Psoas muscle (tissue), 8 donors: ENCODE data around the gene ARL17B. TPM values are rescaled to one million over a fixed set of nuclear protein-coding genes. Genes with fewer than 3 reads are reported as not detected.
"Not testable (repeated sequence)": the region's sequence is repeated elsewhere in the genome, so short reads cannot be mapped to it uniquely, and the experiment has no call there.

Source experiments
- ATAC-seq, 4 donors: fragments of 200-7000 bp; cut with Tn5 transposase; one replicate each; pipeline ENCODE4 v1.9.1; 2020; ENCODE audit warnings: moderate library complexity in 3 of 4, mild to moderate bottlenecking in 2 of 4
- DNase-seq, 2 donors: peaks; one replicate each; pipeline ENCODE4 v3.0.0-alpha.2; 2020
- H3K27ac ChIP-seq: fragments of 200-600 bp; one replicate; pipeline ENCODE4 v1.8.0; 2022
- H3K27me3 ChIP-seq, 3 donors: fragments of 200-600 bp in 1 of 3; one replicate each; pipeline versions ENCODE4 v1.6.1 to v1.8.0; 2013 to 2022; ENCODE audit warnings: low read length in 2 of 3, mild to moderate bottlenecking in 2 of 3, moderate library complexity in 1 of 3; ENCODE audit not compliant: insufficient read depth in 3 of 3
- H3K36me3 ChIP-seq, 2 donors: fragments of 200-600 bp in 1 of 2; one replicate each; pipeline versions ENCODE4 v1.6.1 to v1.8.0; 2013 to 2022; ENCODE audit warnings: low read depth in 1 of 2, mild to moderate bottlenecking in 1 of 2, moderate library complexity in 1 of 2; ENCODE audit not compliant: insufficient read depth in 1 of 2
- H3K4me1 ChIP-seq: fragments of 200-600 bp; one replicate; pipeline ENCODE4 v1.8.0; 2022
- H3K4me3 ChIP-seq: fragments of 200-600 bp; one replicate; pipeline ENCODE4 v1.8.0; 2022; ENCODE audit warnings: mild to moderate bottlenecking
- H3K9me3 ChIP-seq: fragments of 200-600 bp; one replicate; pipeline ENCODE4 v1.8.0; 2022
- WGBS, 3 donors: extraction: QIAGEN DNeasy Blood & Tissue Kit; methylation state at CpG; one replicate each; pipeline versions ENCODE4 v1.1.6 to v1.1.7; 2013; 5-methylcytosine and 5-hydroxymethylcytosine counted together
- intact Hi-C, 2 donors: fragments of 100-400 bp; cut with DNase I; formaldehyde crosslinking; loops; one replicate each; pipeline versions ENCODE4 v1.11.0 to v1.14.2; 2022
- polyA plus RNA-seq, 3 donors: library from polyadenylated mRNA; stranded (reverse); fragments of 200-250 nt; gene quantifications; one replicate each; pipeline ENCODE4 v1.2.3, GENCODE V29; 2013
- total RNA-seq, 4 donors: library from RNA; stranded (reverse); fragmentation: NEBNext Ultra II Directional in 2 of 4; extraction: Animal tissue kit (Norgen Biotek cat#: 25700) in 2 of 4; gene quantifications; one replicate each; pipeline versions ENCODE4 v1.2.1 to v1.2.4, GENCODE V29; 2021 to 2023
- donor health status: healthy with polysubstance abuse.
- donor health status: DM: no; HTN: no; CAD: no; lungs with moderate emphysema.
- donor health status: Bipolar disorder and iron deficiency.
- donor health status: healthy.
- donor health status: DM: yes; HTN: yes; CAD: no.
- donor health status: DM: no; HTN: no; CAD: no.
- donor health status: DM: no; HTN: no; CAD: no.
- donor health status: DM: yes; HTN: yes; CAD: no.

ARL17B gene
- total and polyA plus RNA-seq, 7 donors = 3.8 to 27.1 (median 8.5) TPM

DNA sequence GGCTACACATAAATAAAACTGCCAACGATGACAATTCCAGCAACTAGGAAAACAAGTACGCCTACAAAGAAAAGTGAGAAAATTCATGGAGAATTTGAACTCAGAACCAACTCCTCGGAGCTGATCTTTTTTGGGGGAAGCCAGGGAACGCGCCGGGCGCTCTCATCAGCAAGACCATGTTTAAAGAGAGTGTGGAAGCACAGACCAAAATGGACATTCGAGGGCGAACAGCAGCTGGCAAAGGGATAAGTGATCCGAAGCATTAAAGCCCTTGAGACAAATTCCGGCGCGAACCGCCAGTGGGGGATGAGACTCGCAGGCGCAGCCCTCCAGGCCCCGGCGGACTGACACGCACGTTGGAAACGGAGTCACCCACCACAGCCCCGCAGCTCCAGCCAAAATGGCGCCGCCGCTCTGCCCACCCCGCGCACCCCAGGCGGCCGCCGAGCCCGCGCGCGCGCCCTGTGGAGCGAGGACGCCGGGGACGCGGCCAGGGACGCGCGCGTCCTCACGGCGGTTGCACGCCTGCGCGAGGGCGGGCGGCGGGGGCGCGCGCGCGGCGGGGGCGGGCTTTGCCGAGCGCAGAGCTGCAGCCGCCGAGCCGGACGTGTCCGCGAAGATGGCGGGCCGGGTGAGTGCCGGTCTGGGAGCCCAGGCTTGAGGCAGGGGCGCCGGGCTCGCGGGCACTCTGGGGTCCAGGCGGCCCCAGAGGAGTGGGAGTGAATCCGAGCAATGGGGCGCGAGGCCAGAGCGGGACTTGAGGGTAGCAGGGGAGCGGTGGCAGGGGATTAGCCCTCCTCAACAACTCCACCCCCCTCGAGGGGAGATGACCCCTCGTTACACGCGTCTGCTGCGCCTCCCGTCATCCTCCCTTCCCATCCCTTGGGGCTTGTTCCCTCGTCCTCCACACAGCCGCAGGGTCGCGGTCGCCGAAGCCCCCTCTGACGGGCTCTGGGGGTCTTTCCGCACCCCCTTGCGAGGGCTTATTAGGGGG, 11.0 kb upstream of the ARL17B start:
- peak; percentile 90 to 96 (median 93) for ATAC-seq
- DNase-seq, H3K27ac ChIP-seq, H3K36me3 ChIP-seq, H3K27me3 ChIP-seq, H3K9me3 ChIP-seq, intact Hi-C loops, H3K4me1 ChIP-seq, H3K4me3 ChIP-seq: not testable (repeated sequence)
- WGBS, 3 donors = no CpG with 5 or more reads among the region's 95 CpGs

- H3K36me3 ChIP-seq, H3K9me3 ChIP-seq, H3K4me1 ChIP-seq, H3K27ac ChIP-seq, ATAC-seq, H3K27me3 ChIP-seq, DNase-seq, H3K4me3 ChIP-seq, intact Hi-C loops: not testable (repeated sequence)
- no CpG with 5 or more reads among the region's 3 CpGs for WGBS, 3 donors
These were observed 6.0 kb upstream of the ARL17B start for GRCh38 chr17:46367520-46367919.

DNA sequence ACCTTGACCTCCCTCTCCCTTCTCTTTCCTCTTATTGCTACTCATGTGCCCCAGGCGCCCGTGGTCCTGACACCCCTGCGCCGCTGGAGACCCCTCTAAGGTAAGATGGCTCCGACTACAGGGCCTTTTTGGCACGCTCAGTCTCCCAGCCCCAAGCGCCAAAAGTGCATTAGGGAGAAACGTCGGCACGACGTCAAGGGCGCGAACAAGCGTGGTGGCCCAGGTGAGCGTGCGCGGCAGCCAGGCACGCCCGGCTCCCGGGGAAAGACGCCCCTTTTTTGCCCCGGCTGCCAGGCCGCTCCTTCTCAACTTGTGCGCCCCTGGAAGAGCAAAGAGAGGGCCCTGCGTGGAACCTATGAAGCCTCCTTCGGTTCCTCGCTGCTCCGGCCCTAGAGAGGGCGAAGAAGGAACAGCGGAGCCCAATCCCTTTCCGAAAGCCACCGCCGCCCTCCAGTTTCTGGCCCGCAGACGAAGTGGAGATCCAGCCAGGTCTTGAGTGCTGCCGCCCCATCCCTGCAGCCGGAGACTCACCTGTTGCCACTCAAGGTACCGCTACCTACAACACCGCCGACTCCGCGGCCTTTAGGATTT, 326 bp downstream of the ARL17B start:
- H3K9me3 ChIP-seq, DNase-seq, H3K27ac ChIP-seq, H3K27me3 ChIP-seq, H3K36me3 ChIP-seq, intact Hi-C loops, H3K4me3 ChIP-seq, H3K4me1 ChIP-seq: not testable (repeated sequence)
- WGBS, 3 donors = no CpG with 5 or more reads among the region's 42 CpGs
- peak; percentile 51 to 63 (median 55) for ATAC-seq

GRCh38 chr17:46353856-46354255, 7.7 kb downstream of the ARL17B start:
- H3K4me1 ChIP-seq, intact Hi-C loops, H3K27ac ChIP-seq, DNase-seq, H3K27me3 ChIP-seq, H3K9me3 ChIP-seq, H3K4me3 ChIP-seq, H3K36me3 ChIP-seq: not testable (repeated sequence)
- peak in 2 of 4 donors; percentile 15 to 27 for ATAC-seq
- WGBS, 3 donors = no CpG with 5 or more reads among the region's 4 CpGs

DNA sequence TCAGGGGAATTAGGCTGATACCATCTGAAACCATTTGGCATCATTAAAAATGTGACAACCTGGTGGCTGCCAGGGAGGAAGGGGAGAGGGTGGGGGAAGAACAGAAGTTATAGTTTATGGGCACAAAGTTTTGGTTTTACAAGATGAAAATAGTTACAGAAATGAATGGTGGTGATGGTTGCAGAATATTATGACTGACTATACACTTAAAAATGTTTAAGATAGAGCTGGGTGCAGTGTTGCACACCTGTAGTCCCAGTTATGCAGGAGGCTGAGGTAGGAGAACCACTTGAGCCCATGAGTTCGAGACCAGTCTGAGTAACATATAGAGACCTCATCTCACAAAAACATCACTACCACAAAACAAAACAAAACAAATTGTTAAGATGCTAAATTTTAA, 12.5 kb downstream of the ARL17B start:
- H3K4me1 ChIP-seq, ATAC-seq, H3K4me3 ChIP-seq, H3K36me3 ChIP-seq, intact Hi-C loops, H3K27me3 ChIP-seq, DNase-seq, H3K27ac ChIP-seq, H3K9me3 ChIP-seq: not testable (repeated sequence)
- no CpG with 5 or more reads among the region's 1 CpG for WGBS, 3 donors

DNA sequence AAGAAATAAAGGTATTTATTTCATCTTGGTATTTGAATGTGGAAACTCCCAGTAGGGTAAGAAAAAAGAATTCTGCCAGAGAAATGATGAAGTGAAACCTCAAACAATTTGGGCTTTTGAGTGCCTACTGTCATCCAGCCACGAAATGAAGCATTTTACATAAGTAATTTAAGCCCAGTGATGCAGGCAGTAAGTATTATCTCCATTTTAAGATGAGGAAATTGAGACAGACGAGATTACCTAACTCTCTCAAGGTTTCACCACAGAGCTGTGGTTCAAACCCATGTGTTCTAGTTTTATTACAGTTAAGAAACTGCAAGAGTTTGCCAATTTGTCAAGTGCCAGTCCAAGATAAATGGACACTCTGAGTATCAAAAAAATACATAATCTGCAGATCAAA, 13.2 kb downstream of the ARL17B start:
- H3K4me3 ChIP-seq, H3K27me3 ChIP-seq, H3K27ac ChIP-seq, intact Hi-C loops, H3K36me3 ChIP-seq, H3K9me3 ChIP-seq, H3K4me1 ChIP-seq, DNase-seq: not testable (repeated sequence)
- WGBS, 3 donors = no CpG with 5 or more reads among the region's 2 CpGs
- peak; percentile 60 to 88 (median 82) for ATAC-seq

- no CpG with 5 or more reads among the region's 3 CpGs for WGBS, 3 donors
These were observed 19.4 kb downstream of the ARL17B start for GRCh38 chr17:46342131-46342530.

GRCh38 chr17:46341220-46341619, 20.3 kb downstream of the ARL17B start:
- H3K27me3 ChIP-seq, ATAC-seq, H3K4me1 ChIP-seq, H3K9me3 ChIP-seq, DNase-seq, intact Hi-C loops, H3K4me3 ChIP-seq, H3K27ac ChIP-seq, H3K36me3 ChIP-seq: not testable (repeated sequence)
- WGBS, 3 donors = no CpG with 5 or more reads among the region's 19 CpGs

More at GRCh38 chr17:46342131-46342530, 19.4 kb downstream of the ARL17B start:
- DNase-seq, H3K4me3 ChIP-seq, H3K27me3 ChIP-seq, H3K36me3 ChIP-seq, H3K9me3 ChIP-seq, H3K4me1 ChIP-seq, H3K27ac ChIP-seq, intact Hi-C loops: not testable (repeated sequence)
- peak; percentile 73 to 89 (median 86) for ATAC-seq

DNA sequence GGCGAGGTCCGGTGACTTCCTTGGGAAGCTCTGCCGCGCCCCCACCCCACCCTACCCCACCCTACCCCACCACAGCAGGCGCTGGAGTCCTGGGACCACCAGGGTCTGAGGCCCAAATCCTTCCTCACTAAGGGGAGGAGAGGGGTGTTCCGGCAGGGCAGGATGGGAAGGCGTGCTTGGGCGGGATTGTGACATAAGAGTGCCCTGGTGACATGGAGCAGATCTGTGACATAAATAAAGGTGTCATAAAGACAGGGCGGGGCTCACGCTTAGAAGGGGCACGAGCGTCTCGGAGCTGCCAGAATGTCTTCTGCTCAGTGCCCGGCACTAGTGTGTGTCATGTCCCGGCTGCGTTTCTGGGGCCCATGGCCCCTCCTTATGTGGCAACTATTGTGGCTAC, 66.7 kb downstream of the ARL17B start, which contains the start of gene LRRC37A:
LRRC37A (plus strand) TSS at position 301 of the 400 bp plus-strand sequence; CDS start at position 304, 3 bp downstream.
- ATAC-seq, DNase-seq, H3K4me1 ChIP-seq, H3K27ac ChIP-seq, H3K36me3 ChIP-seq, H3K9me3 ChIP-seq, H3K4me3 ChIP-seq, H3K27me3 ChIP-seq, intact Hi-C loops: not testable (repeated sequence)
- WGBS, 3 donors = no CpG with 5 or more reads among the region's 16 CpGs

- DNase-seq, H3K4me1 ChIP-seq, H3K9me3 ChIP-seq, intact Hi-C loops, H3K27ac ChIP-seq, ATAC-seq, H3K36me3 ChIP-seq, H3K4me3 ChIP-seq, H3K27me3 ChIP-seq: not testable (repeated sequence)
- 91 to 97% (median 93%) methylated on average over 8 of the region's 8 CpGs for WGBS, 3 donors
These were observed 69.9 kb downstream of the ARL17B start for GRCh38 chr17:46291618-46292017.

DNA sequence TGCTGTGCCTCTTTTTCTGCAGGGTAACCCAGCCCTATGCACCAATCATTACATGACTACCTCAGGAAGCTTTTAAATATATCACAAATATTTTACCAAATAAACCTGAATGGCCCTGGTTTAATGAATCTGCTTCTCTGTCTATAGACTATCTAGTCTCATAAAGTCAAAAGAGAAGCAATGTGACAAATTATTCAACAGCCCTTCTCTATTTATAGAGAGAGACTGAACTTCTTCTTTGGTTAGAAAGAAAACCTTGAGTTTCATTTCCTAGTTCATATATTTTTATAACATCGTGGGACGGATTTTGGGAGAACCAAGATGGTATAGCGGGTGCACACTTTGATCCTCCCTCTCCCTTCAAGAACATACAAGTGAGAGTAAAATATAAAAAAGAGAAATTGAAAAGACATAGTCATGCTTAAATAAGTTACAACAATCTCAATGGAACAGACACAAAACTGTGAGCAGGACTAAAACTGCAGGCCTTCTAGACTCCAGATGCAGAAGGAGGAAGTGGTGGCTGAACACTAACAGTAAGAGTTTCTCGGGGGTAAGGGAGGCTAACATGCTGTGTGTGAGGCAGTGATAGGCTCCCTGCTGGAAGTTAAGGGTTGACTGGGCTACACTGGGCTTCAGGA, 70.5 kb downstream of the ARL17B start:
- ATAC-seq, H3K27ac ChIP-seq, H3K4me3 ChIP-seq, H3K4me1 ChIP-seq, DNase-seq, H3K36me3 ChIP-seq, intact Hi-C loops, H3K9me3 ChIP-seq, H3K27me3 ChIP-seq: not testable (repeated sequence)
- 87 to 90% (median 87%) methylated on average over 4 of the region's 4 CpGs for WGBS, 3 donors
